ENCODE measurements around the gene ARVCF. TPM values are rescaled to one million over a fixed set of nuclear protein-coding genes. Genes with fewer than 3 reads are reported as not detected.

ARVCF gene
- total and polyA plus RNA-seq, 2 of the 8 experiments (the other 6 are each of a cell fraction or from before 2014, with no cell fraction given) = 31.0 to 43.2 TPM

- TF ChIP-seq RAD21 (IDR thresholded peaks at IDR 0.05 in 1 of 2, conservative IDR thresholded peaks at IDR 0.05 in 1 of 2; ENCODE audit: low read depth in 2 of 2, low read length in 2 of 2) (no peak), EP300 (IDR thresholded peaks at IDR 0.05; ENCODE audit: borderline replicate concordance in 1 of 2, low read depth in 2 of 2, low read length in 2 of 2) (no peak), MAFK (IDR thresholded peaks at IDR 0.05; ENCODE audit: low read depth, low read length) (no peak), ATF3 (IDR thresholded peaks at IDR 0.05; ENCODE audit: insufficient read depth, low read depth, low read length) (no peak), SP1 (IDR thresholded peaks at IDR 0.05; ENCODE audit: low read depth, low read length) (no peak), CHD2 (IDR thresholded peaks at IDR 0.05; ENCODE audit: low read length) (no peak)
Observed at GRCh38 chr22:19998991-19999820, 17.4 kb downstream of the ARVCF start (continued).
